Fibroblast of peridontal ligament (primary cell): ENCODE results near the gene ZNF892.
"Not testable (repeated sequence)": the region's sequence is repeated elsewhere in the genome, so short reads cannot be mapped to it uniquely, and the experiment has no call there.

Experiments
- DNase-seq: peaks from one replicate; pipeline ENCODE4 v3.0.0-alpha.2; 2010; ENCODE audit errors: extremely low read depth

Gene ZNF892

GRCh38 chr2:95207111-95207961 lies at the start of gene ZNF892:
TSS of gene ZNF892 (plus strand) at chr2:95207521. CDS start at chr2:95207816, 295 bp downstream.
- DNase-seq = peak; percentile 75

- no peak for DNase-seq
Measured at GRCh38 chr2:95158441-95158840, 48.9 kb upstream of the ZNF892 start.

GRCh38 chr2:95158891-95159619 lies 48.3 kb upstream of the ZNF892 start:
- peak; percentile 27 for DNase-seq

GRCh38 chr2:95159690-95160449 lies 47.5 kb upstream of the ZNF892 start, which contains the start of gene ZNF514:
TSS of gene ZNF514 (minus strand) at chr2:95159848. CDS start at chr2:95153253, 6,595 bp downstream.
- DNase-seq = peak; percentile 60

- no peak for DNase-seq
Measured at GRCh38 chr2:95165030-95165370, 42.3 kb upstream of the ZNF892 start.

- peak; percentile 98 for DNase-seq
Measured at GRCh38 chr2:95165371-95166064, 41.8 kb upstream of the ZNF892 start, which contains the start of gene ZNF2. TSS of gene ZNF2 (plus strand) at chr2:95165809. CDS start at chr2:95176227, 10,418 bp downstream.

- DNase-seq = no peak
Measured at GRCh38 chr2:95166065-95166763, 41.1 kb upstream of the ZNF892 start.

- no peak for DNase-seq
Measured at GRCh38 chr2:95171902-95172301, 35.4 kb upstream of the ZNF892 start.

GRCh38 chr2:95174031-95174542 lies 33.2 kb upstream of the ZNF892 start:
- no peak for DNase-seq

GRCh38 chr2:95179451-95179850 lies 27.9 kb upstream of the ZNF892 start:
- no peak for DNase-seq

GRCh38 chr2:95181774-95182173 lies 25.5 kb upstream of the ZNF892 start:
- DNase-seq = no peak

GRCh38 chr2:95185197-95185596 lies 22.1 kb upstream of the ZNF892 start:
- DNase-seq = no peak

- no peak for DNase-seq
Measured at GRCh38 chr2:95185973-95186372, 21.3 kb upstream of the ZNF892 start.

- DNase-seq = not testable (repeated sequence)
Measured at GRCh38 chr2:95192956-95193355, 14.4 kb upstream of the ZNF892 start.

GRCh38 chr2:95203911-95204310 lies 3.4 kb upstream of the ZNF892 start:
- no peak for DNase-seq

- DNase-seq = no peak
Measured at GRCh38 chr2:95204396-95204795, 2.9 kb upstream of the ZNF892 start.

GRCh38 chr2:95206096-95206495 lies 1.2 kb upstream of the ZNF892 start:
- no peak for DNase-seq

- DNase-seq = no peak
Measured at GRCh38 chr2:95208106-95208505, 785 bp downstream of the ZNF892 start.

GRCh38 chr2:95215018-95215612 lies 7.8 kb downstream of the ZNF892 start:
- no peak for DNase-seq

GRCh38 chr2:95220449-95220848 lies 13.1 kb downstream of the ZNF892 start:
- DNase-seq = no peak
